Measurements from ENCODE around the gene ANKRD11.

The ANKRD11 gene

GRCh38 chr16:89355007-89355406 is 135.4 kb downstream of the ANKRD11 start:
- DNase-seq: no peak
- peaks cover 49% of the 10 kb centered on the region for H3K4me1 ChIP-seq (ENCODE audit: control insufficient read depth, insufficient read depth, low read length, poor library complexity, severe bottlenecking)
- H3K27ac ChIP-seq (ENCODE audit: insufficient read depth, low read length, poor library complexity, severe bottlenecking): no peak overlapping the region
- peaks cover 5% of the 10 kb centered on the region for H3K36me3 ChIP-seq (ENCODE audit: control insufficient read depth, insufficient read depth, low read length)
- H3K27me3 ChIP-seq (replicated peaks; ENCODE audit: control insufficient read depth, insufficient read depth, low read length, poor library complexity, severe bottlenecking): no peaks in the 10 kb centered on the region
- no peak overlapping the region for H3K4me3 ChIP-seq (ENCODE audit: insufficient read depth, low read depth, low read length, poor library complexity, severe bottlenecking)
- H3K9me3 ChIP-seq (ENCODE audit: control insufficient read depth, low read length): no peaks in the 10 kb centered on the region

GRCh38 chr16:89354325-89354724 is 136.0 kb downstream of the ANKRD11 start:
- Histone ChIP-seq H3K36me3 (ENCODE audit: control insufficient read depth, insufficient read depth, low read length) (peaks cover 5% of the 10 kb centered on the region), H3K27me3 (replicated peaks; ENCODE audit: control insufficient read depth, insufficient read depth, low read length, poor library complexity, severe bottlenecking) (no peaks in the 10 kb centered on the region), H3K4me1 (ENCODE audit: control insufficient read depth, insufficient read depth, low read length, poor library complexity, severe bottlenecking) (peaks cover 47% of the 10 kb centered on the region), H3K27ac (ENCODE audit: insufficient read depth, low read length, poor library complexity, severe bottlenecking) (no peak overlapping the region), H3K9me3 (ENCODE audit: control insufficient read depth, low read length) (no peaks in the 10 kb centered on the region), H3K4me3 (ENCODE audit: insufficient read depth, low read depth, low read length, poor library complexity, severe bottlenecking) (no peak overlapping the region)
- no peak for DNase-seq

- Histone ChIP-seq H3K27ac (ENCODE audit: insufficient read depth, low read length, poor library complexity, severe bottlenecking) (no peak overlapping the region), H3K36me3 (ENCODE audit: control insufficient read depth, insufficient read depth, low read length) (peaks cover 5% of the 10 kb centered on the region), H3K27me3 (replicated peaks; ENCODE audit: control insufficient read depth, insufficient read depth, low read length, poor library complexity, severe bottlenecking) (no peaks in the 10 kb centered on the region), H3K4me1 (ENCODE audit: control insufficient read depth, insufficient read depth, low read length, poor library complexity, severe bottlenecking) (peaks cover 30% of the 10 kb centered on the region), H3K9me3 (ENCODE audit: control insufficient read depth, low read length) (no peaks in the 10 kb centered on the region), H3K4me3 (ENCODE audit: insufficient read depth, low read depth, low read length, poor library complexity, severe bottlenecking) (no peak overlapping the region)
- DNase-seq: no peak
These were observed 138.2 kb downstream of the ANKRD11 start for GRCh38 chr16:89352091-89352681.

- DNase-seq: no peak
- Histone ChIP-seq H3K9me3 (ENCODE audit: control insufficient read depth, low read length) (no peaks in the 10 kb centered on the region), H3K4me3 (ENCODE audit: insufficient read depth, low read depth, low read length, poor library complexity, severe bottlenecking) (no peak overlapping the region), H3K27ac (ENCODE audit: insufficient read depth, low read length, poor library complexity, severe bottlenecking) (no peak overlapping the region), H3K36me3 (ENCODE audit: control insufficient read depth, insufficient read depth, low read length) (peaks cover 5% of the 10 kb centered on the region), H3K27me3 (replicated peaks; ENCODE audit: control insufficient read depth, insufficient read depth, low read length, poor library complexity, severe bottlenecking) (no peaks in the 10 kb centered on the region), H3K4me1 (ENCODE audit: control insufficient read depth, insufficient read depth, low read length, poor library complexity, severe bottlenecking) (peaks cover 24% of the 10 kb centered on the region)
These were observed 138.7 kb downstream of the ANKRD11 start for GRCh38 chr16:89351645-89352044.

DNA sequence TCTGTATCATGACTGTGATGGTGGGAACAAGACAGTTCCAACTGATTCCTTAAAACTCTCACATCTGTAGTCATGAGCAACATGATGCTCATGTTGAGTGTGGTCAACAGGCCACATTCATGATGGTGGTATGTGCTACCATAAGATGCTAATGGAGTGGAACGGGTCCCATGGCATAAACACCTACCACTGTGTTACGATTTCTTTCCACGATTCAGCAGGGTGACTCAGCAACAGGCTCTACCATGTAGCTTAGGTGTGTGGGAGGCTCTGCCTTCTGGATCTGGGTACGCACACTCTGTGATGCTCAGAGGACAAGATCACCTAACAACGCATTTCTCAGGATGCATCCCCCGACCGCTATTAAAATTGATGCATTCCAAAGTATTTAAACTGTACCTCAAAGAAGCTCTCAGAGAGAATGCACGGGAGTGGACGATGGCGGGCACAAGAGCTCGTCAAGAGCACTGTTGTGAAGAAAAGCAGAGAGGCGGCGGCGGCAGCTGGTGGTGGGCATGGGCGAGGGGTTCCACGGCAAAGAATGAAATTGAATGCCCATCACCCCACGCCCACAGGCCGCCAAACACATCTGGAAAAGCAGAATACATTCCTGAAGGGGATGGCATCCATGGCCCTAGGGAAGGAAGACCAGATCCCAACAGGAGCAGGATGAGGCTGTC is 139.5 kb downstream of the ANKRD11 start:
- Histone ChIP-seq H3K36me3 (ENCODE audit: control insufficient read depth, insufficient read depth, low read length) (peaks cover 5% of the 10 kb centered on the region), H3K4me3 (ENCODE audit: insufficient read depth, low read depth, low read length, poor library complexity, severe bottlenecking) (no peak overlapping the region), H3K27me3 (replicated peaks; ENCODE audit: control insufficient read depth, insufficient read depth, low read length, poor library complexity, severe bottlenecking) (no peaks in the 10 kb centered on the region), H3K4me1 (ENCODE audit: control insufficient read depth, insufficient read depth, low read length, poor library complexity, severe bottlenecking) (peaks cover 24% of the 10 kb centered on the region), H3K9me3 (ENCODE audit: control insufficient read depth, low read length) (no peaks in the 10 kb centered on the region), H3K27ac (ENCODE audit: insufficient read depth, low read length, poor library complexity, severe bottlenecking) (no peak overlapping the region)
- DNase-seq: no peak

GRCh38 chr16:89349947-89350633 is 140.3 kb downstream of the ANKRD11 start:
- no peaks in the 10 kb centered on the region for H3K9me3 ChIP-seq (ENCODE audit: control insufficient read depth, low read length)
- H3K4me1 ChIP-seq (ENCODE audit: control insufficient read depth, insufficient read depth, low read length, poor library complexity, severe bottlenecking): peaks cover 24% of the 10 kb centered on the region

GRCh38 chr16:89347807-89348206 is 142.6 kb downstream of the ANKRD11 start:
- Histone ChIP-seq H3K4me3 (ENCODE audit: insufficient read depth, low read depth, low read length, poor library complexity, severe bottlenecking) (no peak overlapping the region), H3K36me3 (ENCODE audit: control insufficient read depth, insufficient read depth, low read length) (peaks cover 5% of the 10 kb centered on the region), H3K9me3 (ENCODE audit: control insufficient read depth, low read length) (no peaks in the 10 kb centered on the region), H3K27me3 (replicated peaks; ENCODE audit: control insufficient read depth, insufficient read depth, low read length, poor library complexity, severe bottlenecking) (no peaks in the 10 kb centered on the region), H3K27ac (ENCODE audit: insufficient read depth, low read length, poor library complexity, severe bottlenecking) (no peak overlapping the region), H3K4me1 (ENCODE audit: control insufficient read depth, insufficient read depth, low read length, poor library complexity, severe bottlenecking) (peaks cover 9% of the 10 kb centered on the region)
- DNase-seq: no peak

More at GRCh38 chr16:89349947-89350633, 140.3 kb downstream of the ANKRD11 start:
- peaks cover 5% of the 10 kb centered on the region for H3K36me3 ChIP-seq (ENCODE audit: control insufficient read depth, insufficient read depth, low read length)
- H3K27me3 ChIP-seq (replicated peaks; ENCODE audit: control insufficient read depth, insufficient read depth, low read length, poor library complexity, severe bottlenecking): no peaks in the 10 kb centered on the region
- H3K4me3 ChIP-seq (ENCODE audit: insufficient read depth, low read depth, low read length, poor library complexity, severe bottlenecking): no peak overlapping the region
- no peak overlapping the region for H3K27ac ChIP-seq (ENCODE audit: insufficient read depth, low read length, poor library complexity, severe bottlenecking)
- DNase-seq: no peak

GRCh38 chr16:89346869-89347268 is 143.5 kb downstream of the ANKRD11 start:
- no peak overlapping the region for H3K27ac ChIP-seq (ENCODE audit: insufficient read depth, low read length, poor library complexity, severe bottlenecking)
- no peaks in the 10 kb centered on the region for H3K9me3 ChIP-seq (ENCODE audit: control insufficient read depth, low read length)
- H3K36me3 ChIP-seq (ENCODE audit: control insufficient read depth, insufficient read depth, low read length): peaks cover 5% of the 10 kb centered on the region
- no peaks in the 10 kb centered on the region for H3K27me3 ChIP-seq (replicated peaks; ENCODE audit: control insufficient read depth, insufficient read depth, low read length, poor library complexity, severe bottlenecking)
- peaks cover 9% of the 10 kb centered on the region for H3K4me1 ChIP-seq (ENCODE audit: control insufficient read depth, insufficient read depth, low read length, poor library complexity, severe bottlenecking)
- H3K4me3 ChIP-seq (ENCODE audit: insufficient read depth, low read depth, low read length, poor library complexity, severe bottlenecking): no peak overlapping the region
- DNase-seq: no peak

GRCh38 chr16:89345642-89346150 is 144.7 kb downstream of the ANKRD11 start:
- Histone ChIP-seq H3K4me3 (ENCODE audit: insufficient read depth, low read depth, low read length, poor library complexity, severe bottlenecking) (no peak overlapping the region), H3K36me3 (ENCODE audit: control insufficient read depth, insufficient read depth, low read length) (no peaks in the 10 kb centered on the region), H3K27me3 (replicated peaks; ENCODE audit: control insufficient read depth, insufficient read depth, low read length, poor library complexity, severe bottlenecking) (no peaks in the 10 kb centered on the region), H3K27ac (ENCODE audit: insufficient read depth, low read length, poor library complexity, severe bottlenecking) (no peak overlapping the region), H3K9me3 (ENCODE audit: control insufficient read depth, low read length) (no peaks in the 10 kb centered on the region), H3K4me1 (ENCODE audit: control insufficient read depth, insufficient read depth, low read length, poor library complexity, severe bottlenecking) (peaks cover 13% of the 10 kb centered on the region)
- DNase-seq: no peak

Measured in effector memory CD4-positive, alpha-beta T cell (primary cell).